GOT3 (cell line): ENCODE measurements around the gene PRSS16.
"Not testable (repeated sequence)": the region's sequence is repeated elsewhere in the genome, so short reads cannot be mapped to it uniquely, and the experiment has no call there.

Source experiments
- DNase-seq: peaks from one replicate; lab custom pipeline; 2025; ENCODE audit warnings: mixed read lengths; lab: John Stamatoyannopoulos, UW

Gene PRSS16, protein sequence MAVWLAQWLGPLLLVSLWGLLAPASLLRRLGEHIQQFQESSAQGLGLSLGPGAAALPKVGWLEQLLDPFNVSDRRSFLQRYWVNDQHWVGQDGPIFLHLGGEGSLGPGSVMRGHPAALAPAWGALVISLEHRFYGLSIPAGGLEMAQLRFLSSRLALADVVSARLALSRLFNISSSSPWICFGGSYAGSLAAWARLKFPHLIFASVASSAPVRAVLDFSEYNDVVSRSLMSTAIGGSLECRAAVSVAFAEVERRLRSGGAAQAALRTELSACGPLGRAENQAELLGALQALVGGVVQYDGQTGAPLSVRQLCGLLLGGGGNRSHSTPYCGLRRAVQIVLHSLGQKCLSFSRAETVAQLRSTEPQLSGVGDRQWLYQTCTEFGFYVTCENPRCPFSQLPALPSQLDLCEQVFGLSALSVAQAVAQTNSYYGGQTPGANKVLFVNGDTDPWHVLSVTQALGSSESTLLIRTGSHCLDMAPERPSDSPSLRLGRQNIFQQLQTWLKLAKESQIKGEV

DNA sequence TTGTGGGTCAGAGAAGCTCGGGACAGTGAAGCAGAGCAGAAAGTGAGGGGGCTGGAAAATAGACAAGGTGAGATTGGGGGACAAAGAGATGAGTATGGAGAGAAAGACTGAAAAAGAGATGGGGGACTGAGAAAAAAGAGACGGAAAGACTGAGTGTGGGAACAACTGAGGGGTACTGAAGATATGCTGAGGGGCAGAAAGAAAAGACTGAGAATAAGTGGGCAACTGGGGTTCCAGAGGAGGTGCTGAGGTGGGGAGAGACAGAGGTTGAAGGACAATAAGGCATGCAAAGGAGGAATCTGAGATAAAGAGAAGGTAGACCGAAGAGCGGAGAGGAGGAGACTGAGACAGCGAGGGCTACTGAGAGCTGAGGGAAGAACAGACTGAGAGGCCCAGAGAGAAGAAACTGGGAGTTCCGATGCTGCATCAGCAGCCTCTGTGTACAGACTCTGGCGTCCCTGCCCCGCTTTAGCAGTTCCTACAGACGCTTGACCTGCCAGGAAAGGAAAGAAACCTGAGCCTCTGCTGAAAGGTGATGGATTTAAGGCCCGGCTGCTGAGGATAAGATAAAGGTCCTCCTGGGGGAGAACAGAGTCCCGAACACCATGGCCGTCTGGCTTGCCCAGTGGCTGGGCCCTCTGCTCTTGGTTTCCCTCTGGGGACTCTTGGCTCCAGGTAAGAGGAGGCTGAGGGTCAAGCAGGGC, at the start of gene PRSS16:
Gene PRSS16 (plus strand): TSS at position 569 of the 704 bp plus-strand sequence. CDS start 37 bp downstream, at position 606.
- no peak for DNase-seq

- no peak for DNase-seq
Measured at GRCh38 chr6:27205375-27206278, 41.9 kb upstream of the PRSS16 start.

DNA sequence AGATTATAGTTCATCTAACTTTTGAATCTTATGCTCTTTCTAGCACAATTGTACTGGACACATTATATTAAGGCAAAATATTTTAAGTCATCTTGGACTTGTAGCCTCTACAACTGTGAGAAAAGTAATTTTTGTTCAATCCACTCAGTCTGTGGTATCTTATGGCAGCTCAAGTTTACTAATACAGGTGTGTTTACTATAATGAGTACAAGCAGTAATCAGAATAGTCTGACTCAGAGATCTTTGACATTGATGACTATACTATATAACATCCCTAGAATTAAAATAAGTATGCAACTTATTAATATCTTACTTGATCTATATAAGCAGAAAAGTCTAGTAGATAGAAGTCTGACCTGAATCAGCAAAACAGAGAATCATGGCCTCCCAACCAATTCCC, 40.7 kb upstream of the PRSS16 start:
- DNase-seq: no peak

DNA sequence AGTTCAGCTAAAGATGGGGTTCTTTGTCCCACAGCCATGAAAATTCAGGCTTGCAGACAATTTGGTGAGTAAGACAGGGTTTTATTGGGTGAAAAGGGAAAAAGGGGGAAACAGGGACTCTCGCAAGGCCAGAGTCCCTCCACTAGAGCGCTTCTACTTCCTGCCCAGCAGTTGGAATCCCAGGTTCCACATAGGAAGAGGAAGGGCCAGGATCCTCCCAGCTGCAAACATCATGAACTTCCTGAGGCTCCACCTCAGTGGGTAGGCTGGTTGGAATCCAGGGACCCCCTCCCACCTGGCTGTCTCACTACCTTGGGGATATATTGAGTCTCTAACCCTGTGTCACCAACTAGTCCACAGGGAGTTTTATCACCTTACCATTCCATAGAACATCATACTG, 39.5 kb upstream of the PRSS16 start:
- no peak for DNase-seq

GRCh38 chr6:27209196-27209595, 38.3 kb upstream of the PRSS16 start:
- no peak for DNase-seq

DNA sequence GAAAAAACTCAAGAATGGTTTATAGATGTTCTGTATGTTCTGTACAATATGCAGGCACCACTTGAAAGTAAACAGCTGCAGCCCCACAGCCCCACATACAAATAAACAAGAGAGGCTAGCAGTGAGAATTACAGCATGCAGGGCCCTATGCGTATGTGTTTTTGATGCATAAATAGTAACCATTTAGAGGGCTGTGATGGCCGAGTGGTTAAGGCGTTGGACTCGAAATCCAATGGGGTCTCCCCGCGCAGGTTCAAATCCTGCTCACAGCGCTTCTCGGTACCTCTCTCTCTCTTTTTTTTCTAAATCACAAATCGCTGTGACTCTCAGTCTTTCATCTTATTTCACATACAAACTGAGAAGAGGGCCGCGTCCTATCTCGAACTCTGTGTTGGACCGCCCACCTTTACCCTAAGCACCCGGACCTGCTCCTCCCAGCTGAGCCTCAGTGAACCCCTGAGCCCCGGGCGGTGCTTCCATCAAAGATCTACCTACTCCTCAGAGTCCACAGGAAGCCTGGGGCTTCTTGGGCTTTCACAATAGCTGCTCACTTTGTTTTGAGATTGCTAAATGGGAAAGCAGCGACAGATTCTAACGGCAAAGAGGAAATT, 37.7 kb upstream of the PRSS16 start:
- DNase-seq: no peak

- not testable (repeated sequence) for DNase-seq
Measured at GRCh38 chr6:27213091-27213517, 34.4 kb upstream of the PRSS16 start.

- no peak for DNase-seq
Measured at GRCh38 chr6:27213544-27214125, 33.9 kb upstream of the PRSS16 start.

GRCh38 chr6:27214126-27214601, 33.3 kb upstream of the PRSS16 start:
- no peak for DNase-seq

GRCh38 chr6:27216874-27217273, 30.6 kb upstream of the PRSS16 start:
- no peak for DNase-seq

- DNase-seq: not testable (repeated sequence)
Measured at GRCh38 chr6:27222971-27223370, 24.5 kb upstream of the PRSS16 start.

DNA sequence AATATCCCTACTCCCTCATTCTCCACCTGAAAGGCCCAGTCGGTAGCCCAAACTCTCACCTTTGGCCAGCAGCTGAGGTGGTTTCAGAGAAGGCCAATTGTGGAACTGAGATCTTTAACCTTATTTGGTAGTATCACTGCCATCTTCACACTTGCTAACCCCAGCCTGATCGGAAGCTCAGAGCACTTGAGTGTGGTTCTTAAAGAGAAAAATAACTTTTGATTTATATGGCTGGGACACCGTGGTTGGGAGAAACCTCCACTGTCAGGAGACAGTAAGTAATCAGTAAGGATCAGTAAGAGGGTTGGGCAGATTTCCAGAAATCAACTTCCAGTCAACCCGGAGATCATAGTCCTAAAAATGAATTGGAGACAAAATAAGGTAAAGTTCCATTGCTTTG, 22.8 kb upstream of the PRSS16 start:
- DNase-seq: no peak

GRCh38 chr6:27228963-27229477, 18.5 kb upstream of the PRSS16 start:
- no peak for DNase-seq

DNA sequence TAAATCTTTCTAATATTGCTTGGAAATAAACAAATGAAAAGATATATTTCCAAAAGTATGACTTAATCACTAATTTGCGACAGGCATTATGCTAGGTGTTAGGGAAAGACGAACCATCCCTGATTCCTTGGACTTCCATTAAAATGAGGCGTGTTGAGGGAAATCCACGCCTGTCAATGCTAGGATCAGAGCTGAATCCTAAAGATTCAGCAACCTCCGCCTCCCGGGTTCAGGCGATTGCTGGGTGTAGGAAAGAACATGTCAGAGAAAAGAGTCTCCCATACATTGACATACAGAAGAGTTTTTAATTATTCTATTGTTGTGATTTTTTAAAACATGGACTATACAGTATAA, 16.8 kb upstream of the PRSS16 start:
- no peak for DNase-seq

GRCh38 chr6:27234576-27234975, 12.9 kb upstream of the PRSS16 start:
- no peak for DNase-seq

GRCh38 chr6:27237089-27237803, 10.3 kb upstream of the PRSS16 start:
- no peak for DNase-seq

GRCh38 chr6:27238010-27238983, 9.2 kb upstream of the PRSS16 start:
- DNase-seq: no peak

DNA sequence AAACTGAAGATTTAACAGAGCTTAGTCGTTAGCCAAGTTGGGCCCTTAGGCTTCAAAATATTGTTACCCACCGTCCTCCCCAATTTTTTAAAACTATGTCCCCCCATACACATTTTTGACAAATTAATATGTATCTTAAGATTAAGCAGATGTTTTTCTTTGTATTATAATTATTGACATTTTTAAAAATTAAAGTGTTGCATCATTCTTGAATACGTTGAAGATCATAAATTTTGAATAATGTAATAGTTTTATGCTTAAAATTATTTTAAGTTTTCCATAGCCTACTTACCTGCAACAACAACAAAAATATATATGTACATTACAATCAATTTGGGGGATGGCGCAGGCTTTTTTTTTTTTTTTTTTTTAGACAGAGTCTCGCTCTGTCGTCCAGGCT, 8.2 kb upstream of the PRSS16 start:
- no peak for DNase-seq

GRCh38 chr6:27241443-27241842, 6.1 kb upstream of the PRSS16 start:
- no peak for DNase-seq
